BLaER1 treated with 17β-estradiol and CSF1 and Interleukin-3, amounts not matched to agents 10 nM and 100 nM (cell line): ENCODE measurements around the gene RGS6.

ENCODE experiments used
- H3K27ac ChIP-seq, 11 experiments: shearing (Covaris generic); formaldehyde crosslinking; 2 replicates each; pipeline ENCODE4 v1.8.1; 2022
- H3K27me3 ChIP-seq, 11 experiments: shearing (Covaris generic); formaldehyde crosslinking; 2 replicates each; pipeline ENCODE4 v1.8.1; 2022
- H3K36me3 ChIP-seq, 11 experiments: shearing (Covaris generic); formaldehyde crosslinking; 2 replicates each; pipeline ENCODE4 v1.8.1; 2022
- H3K4me1 ChIP-seq, 10 experiments: shearing (Covaris generic); formaldehyde crosslinking; 2 replicates each; pipeline ENCODE4 v1.8.1; 2022
- H3K4me2 ChIP-seq, 11 experiments: shearing (Covaris generic); formaldehyde crosslinking; 2 replicates each; pipeline ENCODE4 v1.8.1; 2022
- H3K4me3 ChIP-seq, 10 experiments: shearing (Covaris generic); formaldehyde crosslinking; 2 replicates each; pipeline ENCODE4 v1.8.1; 2022
- H3K9ac ChIP-seq, 11 experiments: shearing (Covaris generic); formaldehyde crosslinking; 2 replicates each; pipeline ENCODE4 v1.8.1; 2022
- H3K9me3 ChIP-seq, 11 experiments: shearing (Covaris generic); formaldehyde crosslinking; replicated peaks in 1 of 11; 2 replicates each; pipeline ENCODE4 v1.8.1; 2022
- H4K20me1 ChIP-seq, 11 experiments: shearing (Covaris generic); formaldehyde crosslinking; 2 replicates each; pipeline ENCODE4 v1.8.1; 2022
- Cebpa-rat ChIP-seq, 11 experiments: shearing (Covaris generic); IDR thresholded peaks; 2 replicates each; pipeline ENCODE4 v1.8.1; 2022

RGS6 gene

GRCh38 chr14:72450473-72451044, 518.3 kb downstream of the RGS6 start:
- Histone ChIP-seq H3K9me3 (no peaks in the 10 kb centered on the region), H3K9ac (peak overlapping the region in 7 of 11 experiments; percentile 29 to 53 (median 45); a peak in 9 of 22 replicates), H3K4me2 (peak overlapping the region; percentile 74 to 91 (median 83)), H3K4me1 (peaks cover 24 to 29% (median 27%) of the 10 kb centered on the region in 10 experiments), H3K4me3 (no peak overlapping the region), H3K27ac (peak overlapping the region in 10 of 11 experiments; percentile 40 to 65 (median 58); a peak in 19 of 22 replicates), H4K20me1 (no peaks in the 10 kb centered on the region), H3K27me3 (peaks cover 0 to 3% (median 0%) of the 10 kb centered on the region in 11 experiments; a peak in 1 of 22 replicates), H3K36me3 (no peaks in the 10 kb centered on the region)
- TF ChIP-seq Cebpa-rat (IDR thresholded peaks at IDR 0.05): no peak

- Histone ChIP-seq H4K20me1 (no peaks in the 10 kb centered on the region), H3K27me3 (peaks cover 0 to 3% (median 0%) of the 10 kb centered on the region in 11 experiments; a peak in 1 of 22 replicates), H3K9ac (peak overlapping the region in 10 of 11 experiments; percentile 26 to 66 (median 45); a peak in 17 of 22 replicates), H3K36me3 (no peaks in the 10 kb centered on the region), H3K4me2 (peak overlapping the region; percentile 74 to 91 (median 83)), H3K4me3 (peak overlapping the region in 1 of 10 experiments; percentile 14; a peak in 1 of 20 replicates), H3K4me1 (peaks cover 24 to 29% (median 27%) of the 10 kb centered on the region in 10 experiments), H3K27ac (peak overlapping the region; percentile 17 to 65 (median 57); a peak in 21 of 22 replicates), H3K9me3 (no peaks in the 10 kb centered on the region)
- peak in 1 of 11 experiments; percentile 23; a peak in 2 of 22 replicates for TF ChIP-seq Cebpa-rat (IDR thresholded peaks at IDR 0.05)
Observed at GRCh38 chr14:72451054-72451972, 519.1 kb downstream of the RGS6 start.

- no peak for TF ChIP-seq Cebpa-rat (IDR thresholded peaks at IDR 0.05)
- H3K9ac ChIP-seq: no peak overlapping the region
- H3K4me3 ChIP-seq: no peak overlapping the region
- no peaks in the 10 kb centered on the region for H3K36me3 ChIP-seq
- peak overlapping the region in 10 of 11 experiments; percentile 74 to 91 (median 86); a peak in 14 of 22 replicates for H3K4me2 ChIP-seq
- H3K27me3 ChIP-seq: peaks cover 0 to 3% (median 0%) of the 10 kb centered on the region in 11 experiments; a peak in 1 of 22 replicates
- no peaks in the 10 kb centered on the region for H3K9me3 ChIP-seq
- no peaks in the 10 kb centered on the region for H4K20me1 ChIP-seq
- H3K27ac ChIP-seq: no peak overlapping the region
- peaks cover 24 to 29% (median 27%) of the 10 kb centered on the region in 10 experiments for H3K4me1 ChIP-seq
Observed at GRCh38 chr14:72452774-72453173, 520.5 kb downstream of the RGS6 start.

- H3K27me3 ChIP-seq: peaks cover 0 to 3% (median 0%) of the 10 kb centered on the region in 11 experiments; a peak in 1 of 22 replicates
- no peaks in the 10 kb centered on the region for H4K20me1 ChIP-seq
- H3K9me3 ChIP-seq: no peaks in the 10 kb centered on the region
- H3K4me2 ChIP-seq: no peak overlapping the region
- H3K36me3 ChIP-seq: no peaks in the 10 kb centered on the region
- H3K27ac ChIP-seq: no peak overlapping the region
- no peak for TF ChIP-seq Cebpa-rat (IDR thresholded peaks at IDR 0.05)
- H3K9ac ChIP-seq: no peak overlapping the region
- peaks cover 24 to 29% (median 27%) of the 10 kb centered on the region in 10 experiments for H3K4me1 ChIP-seq
- H3K4me3 ChIP-seq: no peak overlapping the region
Observed at GRCh38 chr14:72454388-72455160, 522.3 kb downstream of the RGS6 start.

GRCh38 chr14:72457641-72458040, 525.4 kb downstream of the RGS6 start:
- Histone ChIP-seq H3K4me1 (peaks cover 0 to 5% (median 4%) of the 10 kb centered on the region in 10 experiments; a peak in 14 of 20 replicates), H3K9me3 (no peaks in the 10 kb centered on the region), H3K4me3 (no peak overlapping the region), H4K20me1 (no peaks in the 10 kb centered on the region), H3K4me2 (no peak overlapping the region), H3K36me3 (no peaks in the 10 kb centered on the region), H3K27me3 (no peaks in the 10 kb centered on the region), H3K27ac (no peak overlapping the region), H3K9ac (no peak overlapping the region)
- no peak for TF ChIP-seq Cebpa-rat (IDR thresholded peaks at IDR 0.05)

GRCh38 chr14:72462056-72462455, 529.8 kb downstream of the RGS6 start:
- no peak overlapping the region for H3K27ac ChIP-seq
- H3K36me3 ChIP-seq: no peaks in the 10 kb centered on the region
- H3K4me3 ChIP-seq: no peak overlapping the region
- no peaks in the 10 kb centered on the region for H4K20me1 ChIP-seq
- 0 out of 20 replicates have a peak, but pooled peaks cover 0 to 5% (median 0%) of the 10 kb centered on the region in 10 experiments for H3K4me1 ChIP-seq
- no peak for TF ChIP-seq Cebpa-rat (IDR thresholded peaks at IDR 0.05)
- no peak overlapping the region for H3K4me2 ChIP-seq
- peaks cover 14 to 19% (median 15%) of the 10 kb centered on the region in 11 experiments for H3K9me3 ChIP-seq
- no peaks in the 10 kb centered on the region for H3K27me3 ChIP-seq
- no peak overlapping the region for H3K9ac ChIP-seq

- H3K4me1 ChIP-seq: 0 out of 20 replicates have a peak, but pooled peaks cover 0 to 5% (median 0%) of the 10 kb centered on the region in 10 experiments
- H3K9ac ChIP-seq: no peak overlapping the region
- no peaks in the 10 kb centered on the region for H3K36me3 ChIP-seq
- H4K20me1 ChIP-seq: no peaks in the 10 kb centered on the region
- H3K9me3 ChIP-seq: peaks cover 16 to 24% (median 20%) of the 10 kb centered on the region in 11 experiments
- H3K27ac ChIP-seq: no peak overlapping the region
- no peak overlapping the region for H3K4me3 ChIP-seq
- peak overlapping the region in 2 of 11 experiments; percentile 9; a peak in 1 of 22 replicates for H3K4me2 ChIP-seq
- TF ChIP-seq Cebpa-rat (IDR thresholded peaks at IDR 0.05): no peak
- H3K27me3 ChIP-seq: no peaks in the 10 kb centered on the region
Observed at GRCh38 chr14:72463291-72463866, 531.1 kb downstream of the RGS6 start.

GRCh38 chr14:72464226-72464625, 532.0 kb downstream of the RGS6 start:
- Histone ChIP-seq H3K36me3 (no peaks in the 10 kb centered on the region), H3K27ac (no peak overlapping the region), H3K27me3 (no peaks in the 10 kb centered on the region), H3K9ac (no peak overlapping the region), H3K4me1 (0 out of 20 replicates have a peak, but pooled peaks cover 0 to 5% (median 0%) of the 10 kb centered on the region in 10 experiments), H3K4me2 (no peak overlapping the region), H3K4me3 (no peak overlapping the region), H4K20me1 (no peaks in the 10 kb centered on the region), H3K9me3 (peaks cover 16 to 24% (median 20%) of the 10 kb centered on the region in 11 experiments)
- TF ChIP-seq Cebpa-rat (IDR thresholded peaks at IDR 0.05): no peak
